Gastroesophageal sphincter (tissue), 3 donors: ENCODE results near the gene HERC5.

Experiments used
- CTCF ChIP-seq, 4 experiments: fragments of 200-600 bp in 2 of 4; fragments of 450-650 bp in 2 of 4; sonication (generic) in 1 of 4; IDR thresholded peaks; one replicate each; pipeline ENCODE4 v1.5.1; 2017 to 2019; ENCODE audit warnings: antibody characterized with exemption in 4 of 4, mild to moderate bottlenecking in 2 of 4, moderate library complexity in 2 of 4
- EP300 ChIP-seq: sonication (generic); formaldehyde crosslinking; IDR thresholded peaks from one replicate; pipeline ENCODE4 v1.6.1; 2017; ENCODE audit warnings: antibody characterized with exemption, mild to moderate bottlenecking
- POLR2A ChIP-seq, 2 donors: fragments of 450-650 bp; IDR thresholded peaks; one replicate each; pipeline ENCODE4 v1.6.1; 2017; ENCODE audit warnings: antibody characterized with exemption in 2 of 2, mild to moderate bottlenecking in 2 of 2, moderate library complexity in 1 of 2
- POLR2AphosphoS5 ChIP-seq: sonication (generic); formaldehyde crosslinking; IDR thresholded peaks from one replicate; pipeline ENCODE4 v1.6.1; 2017; ENCODE audit warnings: antibody characterized with exemption

GRCh38 chr4:88418411-88418810, 38.5 kb upstream of the HERC5 start:
- TF ChIP-seq CTCF (IDR thresholded peaks at IDR 0.05) (no peak), POLR2A (IDR thresholded peaks at IDR 0.05) (no peak), POLR2AphosphoS5 (no peak), EP300 (no peak)
